Measurements from ENCODE around the gene LRRC61.
"Not testable (repeated sequence)": the region's sequence is repeated elsewhere in the genome, so short reads cannot be mapped to it uniquely, and the experiment has no call there.

The LRRC61 gene

GRCh38 chr7:150307129-150307528 lies 16.0 kb upstream of the LRRC61 start:
- in situ Hi-C loops (cut with HindIII; ENCODE audit: low sequenced_read_pairs), result no loop called here

GRCh38 chr7:150307904-150308303 lies 15.3 kb upstream of the LRRC61 start:
- in situ Hi-C loops (cut with HindIII; ENCODE audit: low sequenced_read_pairs), result no loop called here

- in situ Hi-C loops (cut with HindIII; ENCODE audit: low sequenced_read_pairs), result no loop called here
Observed at GRCh38 chr7:150308575-150308974, 14.6 kb upstream of the LRRC61 start.

GRCh38 chr7:150311146-150311545 lies 12.0 kb upstream of the LRRC61 start:
- in situ Hi-C loops (cut with HindIII; ENCODE audit: low sequenced_read_pairs), result no loop called here

DNA sequence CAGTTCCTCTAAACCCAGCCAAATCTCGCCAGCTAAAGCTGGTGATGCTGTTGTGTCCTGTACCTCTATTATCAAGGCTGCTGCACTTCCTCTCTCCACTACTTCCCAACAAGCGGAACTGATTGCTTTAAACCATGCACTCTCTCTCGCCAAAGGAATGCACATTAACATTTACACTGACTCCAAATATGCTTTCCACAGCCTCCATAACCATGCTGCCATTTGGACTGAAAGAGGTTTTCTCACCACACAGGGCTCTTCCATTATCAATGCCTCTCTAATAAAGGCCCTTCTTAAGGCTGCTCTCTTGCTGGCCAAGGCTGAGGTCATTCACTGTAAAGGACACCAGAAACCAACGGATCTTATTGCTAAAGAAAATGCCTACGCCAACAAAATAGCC lies 11.4 kb upstream of the LRRC61 start:
- in situ Hi-C loops (cut with HindIII; ENCODE audit: low sequenced_read_pairs), result no loop called here

- in situ Hi-C loops (cut with HindIII; ENCODE audit: low sequenced_read_pairs), result not testable (repeated sequence)
Observed at GRCh38 chr7:150312649-150313366, 10.3 kb upstream of the LRRC61 start.

DNA sequence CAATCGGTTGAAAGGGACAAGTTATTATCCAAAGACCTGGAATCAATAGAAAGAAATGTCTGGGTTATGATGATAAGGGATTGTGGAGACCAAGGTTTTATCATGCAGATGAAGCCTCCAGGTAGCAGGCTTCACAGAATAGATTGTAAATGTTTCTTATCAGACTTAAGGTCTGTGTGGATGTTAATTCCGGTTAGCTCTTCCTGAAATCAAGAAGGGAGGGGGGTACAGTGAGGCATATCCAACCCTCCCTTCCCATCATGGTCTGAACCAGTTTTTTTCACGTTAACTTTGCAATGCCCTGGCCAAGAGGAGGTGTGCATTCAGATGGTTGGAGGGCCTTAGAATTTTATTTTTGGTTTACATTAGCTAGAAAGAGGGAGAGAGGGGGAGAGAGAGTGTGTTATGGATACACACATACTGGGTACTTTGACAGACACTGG lies 9.8 kb upstream of the LRRC61 start:
- in situ Hi-C loops (cut with HindIII; ENCODE audit: low sequenced_read_pairs), result no loop called here

GRCh38 chr7:150313870-150314269 lies 9.3 kb upstream of the LRRC61 start:
- in situ Hi-C loops (cut with HindIII; ENCODE audit: low sequenced_read_pairs), result no loop called here

DNA sequence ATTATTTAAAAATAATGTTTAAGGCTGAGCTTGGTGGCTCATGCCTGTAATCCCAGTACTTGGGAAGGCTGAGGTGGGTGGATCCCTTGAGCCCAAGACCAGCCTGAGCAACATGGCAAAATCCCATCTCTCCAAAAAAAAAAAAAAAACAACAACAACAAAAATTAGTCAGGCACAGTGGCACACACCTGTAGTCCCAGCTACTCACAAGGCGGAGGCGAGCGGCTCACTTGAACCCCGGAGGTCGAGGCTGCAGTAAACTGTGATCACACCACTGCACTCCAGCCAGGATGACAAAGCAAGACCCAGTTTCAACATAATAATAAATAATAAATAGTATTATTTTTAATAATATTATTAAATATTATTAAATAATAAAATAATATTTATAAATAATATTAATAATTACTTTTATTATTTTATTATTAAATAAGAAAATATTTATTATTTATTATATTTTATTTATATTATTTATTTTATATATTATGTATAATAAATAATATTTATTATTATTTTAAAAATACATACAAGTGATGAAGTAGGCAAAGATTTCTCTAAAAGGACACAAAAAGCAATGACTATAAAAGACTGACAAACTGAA lies 8.4 kb upstream of the LRRC61 start:
- in situ Hi-C loops (cut with HindIII; ENCODE audit: low sequenced_read_pairs), result no loop called here

- in situ Hi-C loops (cut with HindIII; ENCODE audit: low sequenced_read_pairs), result not testable (repeated sequence)
Observed at GRCh38 chr7:150316987-150317386, 6.2 kb upstream of the LRRC61 start.

DNA sequence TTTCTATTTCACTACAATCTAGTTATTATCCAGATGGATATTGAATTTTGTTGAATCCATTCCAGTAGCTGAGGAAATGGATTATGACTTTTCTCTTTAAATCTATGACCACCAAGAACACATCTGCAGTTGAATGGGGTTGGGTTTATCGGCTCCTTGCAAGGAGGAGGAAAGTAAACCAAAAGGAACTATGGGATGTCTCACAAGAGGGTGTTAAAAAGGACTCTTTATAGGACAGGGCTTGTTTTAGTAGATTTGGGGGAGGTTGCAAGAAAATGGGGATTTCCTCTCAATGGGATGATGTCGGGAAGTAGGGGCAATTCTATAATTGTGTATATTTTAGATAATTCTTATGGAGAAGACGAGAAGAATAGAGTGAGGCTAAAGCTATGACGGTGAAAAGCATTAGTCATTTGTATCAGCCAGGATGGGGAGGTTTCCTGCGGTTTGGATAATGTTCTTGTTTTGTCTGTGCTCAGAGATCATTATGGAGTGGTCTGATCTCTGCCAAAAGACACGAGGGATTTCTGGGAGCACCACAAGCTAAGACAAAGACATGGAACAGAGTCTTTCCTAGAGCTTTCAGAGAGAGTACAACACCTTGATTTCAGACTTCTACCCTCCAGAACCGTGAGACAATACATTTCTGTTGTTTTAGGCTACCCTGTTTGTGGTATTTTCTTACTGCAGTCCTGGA lies 5.3 kb upstream of the LRRC61 start:
- in situ Hi-C loops (cut with HindIII; ENCODE audit: low sequenced_read_pairs), result no loop called here

GRCh38 chr7:150321788-150322113 lies 1.4 kb upstream of the LRRC61 start:
- in situ Hi-C loops (cut with HindIII; ENCODE audit: low sequenced_read_pairs), result no loop called here

GRCh38 chr7:150322114-150322832 lies 882 bp upstream of the LRRC61 start:
- in situ Hi-C loops (cut with HindIII; ENCODE audit: low sequenced_read_pairs), result no loop called here

- in situ Hi-C loops (cut with HindIII; ENCODE audit: low sequenced_read_pairs), result no loop called here
Observed at GRCh38 chr7:150323682-150324372, 672 bp downstream of the LRRC61 start.

DNA sequence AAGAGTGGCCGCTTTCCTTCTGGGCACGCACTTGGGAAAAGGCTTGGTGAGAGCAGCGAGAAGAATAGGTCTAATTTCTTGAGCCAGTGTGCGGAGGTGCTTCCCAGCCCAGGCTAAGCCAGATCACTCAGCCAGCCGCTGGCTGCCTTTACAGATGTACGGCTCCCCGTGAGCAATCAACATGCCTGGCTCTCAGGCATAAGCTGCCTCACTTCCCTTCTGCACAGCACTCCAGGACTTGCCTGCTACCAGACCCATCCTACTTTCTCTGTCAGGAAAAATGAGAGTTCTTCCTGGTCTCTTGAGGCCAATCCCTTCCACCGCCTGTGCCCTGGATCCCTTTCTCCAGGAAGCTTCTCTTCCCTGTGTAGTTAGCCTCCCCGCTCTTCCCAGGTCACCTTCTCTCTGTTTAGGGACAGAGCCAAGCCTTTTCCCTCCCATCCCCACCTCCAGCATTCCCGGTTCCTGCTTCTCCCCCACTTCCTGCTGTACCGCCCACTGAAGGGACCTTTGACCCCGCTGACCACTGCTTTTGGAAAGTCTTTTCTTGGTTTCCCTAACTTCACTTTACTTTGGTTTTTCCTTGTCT lies 1.3 kb downstream of the LRRC61 start:
- in situ Hi-C loops (cut with HindIII; ENCODE audit: low sequenced_read_pairs), result no loop called here

- in situ Hi-C loops (cut with HindIII; ENCODE audit: low sequenced_read_pairs), result no loop called here
Observed at GRCh38 chr7:150325110-150325611, 2.0 kb downstream of the LRRC61 start.

DNA sequence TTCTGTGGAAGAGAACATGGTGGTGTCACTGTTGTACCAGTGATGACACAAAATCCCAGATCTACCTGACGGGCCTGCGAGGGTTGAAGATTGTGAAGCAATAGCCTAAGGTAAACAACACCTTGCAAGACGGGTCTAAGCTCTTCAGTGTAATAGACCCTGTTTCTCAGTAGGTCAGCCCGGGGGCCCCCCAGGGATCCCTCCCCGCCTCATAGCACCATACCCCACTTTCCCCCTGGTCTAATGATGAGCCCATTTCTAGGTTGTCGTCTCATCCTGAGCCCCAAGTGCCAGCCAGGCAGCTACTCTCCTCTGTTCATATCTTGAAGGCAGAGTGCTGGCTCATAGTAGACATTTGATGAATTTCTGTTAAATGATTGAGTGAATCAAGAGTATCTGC lies 2.7 kb downstream of the LRRC61 start:
- in situ Hi-C loops (cut with HindIII; ENCODE audit: low sequenced_read_pairs), result no loop called here

- in situ Hi-C loops (cut with HindIII; ENCODE audit: low sequenced_read_pairs), result no loop called here
Observed at GRCh38 chr7:150326657-150327268, 3.6 kb downstream of the LRRC61 start.

- in situ Hi-C loops (cut with HindIII; ENCODE audit: low sequenced_read_pairs), result no loop called here
Observed at GRCh38 chr7:150327308-150327707, 4.2 kb downstream of the LRRC61 start.
